IMR-90 (cell line): ENCODE data around the gene ARPC1A. TPM values are rescaled to one million over a fixed set of nuclear protein-coding genes. Genes with fewer than 3 reads are reported as not detected.

ENCODE experiments used
- ATAC-seq: fragments of 200-7000 bp; cut with Tn5 transposase; 2 replicates; pipeline ENCODE4 v1.9.1; 2020; ENCODE audit warnings: low read depth, mild to moderate bottlenecking, moderate library complexity
- BruUV-seq: library from RNA; stranded (reverse); fragments of 400-500 nt; replicated peaks from 2 replicates; lab custom pipeline; 2021; lab: Mats Ljungman, UMichigan
- CTCF ChIA-PET: fragments of 300-600 bp; formaldehyde crosslinking; extraction: SDS; loops from one replicate; lab custom pipeline; 2021; ENCODE audit warnings: antibody characterized with exemption; lab: Yijun Ruan, JAX
- POLR2A ChIA-PET: fragments of 300-600 bp; sonication (Branson Sonifier 250); formaldehyde crosslinking; loops from one replicate; lab custom pipeline; 2022; ENCODE audit warnings: antibody characterized with exemption; ENCODE audit not compliant: unreplicated experiment; lab: Charles Lee
- DNase-seq: peaks from one replicate; pipeline ENCODE4 v3.0.0; 2013
- H2AFZ ChIP-seq: replicated peaks from 2 replicates; pipeline ENCODE3; 2013; ENCODE audit warnings: low read length, mild to moderate bottlenecking; ENCODE audit not compliant: poor library complexity
- H2AK5ac ChIP-seq: 2 replicates; pipeline ENCODE4 v1.6.1; 2013; ENCODE audit warnings: low read depth, low read length, inconsistent platforms
- H2AK9ac ChIP-seq: replicated peaks from 2 replicates; pipeline ENCODE3; 2013; ENCODE audit warnings: mild to moderate bottlenecking, low read depth, low read length, moderate library complexity; ENCODE audit not compliant: poor library complexity
- H2BK120ac ChIP-seq: 2 replicates; pipeline ENCODE4 v1.6.1; 2013; ENCODE audit warnings: low read depth, low read length, inconsistent platforms
- H2BK15ac ChIP-seq: 3 replicates; pipeline ENCODE4 v1.6.1; 2013; ENCODE audit warnings: low read depth, low read length, inconsistent platforms
- H2BK20ac ChIP-seq: 2 replicates; pipeline ENCODE4 v1.6.1; 2013; ENCODE audit warnings: low read depth, mild to moderate bottlenecking, inconsistent platforms, low read length, moderate library complexity
- H2BK5ac ChIP-seq: 2 replicates; pipeline ENCODE4 v1.6.1; 2013; ENCODE audit warnings: mild to moderate bottlenecking, low read depth, low read length, inconsistent platforms; ENCODE audit not compliant: poor library complexity, severe bottlenecking
- H3K14ac ChIP-seq: replicated peaks from 2 replicates; pipeline ENCODE4 v1.6.1; 2013; ENCODE audit warnings: low read depth, low read length, inconsistent platforms
- H3K18ac ChIP-seq: 2 replicates; pipeline ENCODE4 v1.6.1; 2013; ENCODE audit warnings: low read depth, low read length, control low read depth
- H3K23ac ChIP-seq: 2 replicates; pipeline ENCODE4 v1.6.1; 2013; ENCODE audit warnings: low read depth, low read length, inconsistent platforms
- H3K27ac ChIP-seq: 2 replicates; pipeline ENCODE4 v1.5.1; 2013; ENCODE audit warnings: mild to moderate bottlenecking, control low read depth, low read length; ENCODE audit not compliant: insufficient read depth
- H3K27me3 ChIP-seq: 2 replicates; pipeline ENCODE4 v1.6.1; 2013; ENCODE audit warnings: low read length; ENCODE audit not compliant: control insufficient read depth, insufficient read depth
- H3K36me3 ChIP-seq: 2 replicates; pipeline ENCODE4 v1.6.1; 2013; ENCODE audit warnings: low read length, mixed read lengths; ENCODE audit not compliant: control insufficient read depth, insufficient read depth
- H3K4ac ChIP-seq: 2 replicates; pipeline ENCODE4 v1.6.1; 2013; ENCODE audit warnings: low read depth, low read length, inconsistent platforms
- H3K4me1 ChIP-seq: 2 replicates; pipeline ENCODE4 v1.6.1; 2013; ENCODE audit warnings: low read length, mixed read lengths; ENCODE audit not compliant: control insufficient read depth, insufficient read depth
- H3K4me2 ChIP-seq: 2 replicates; pipeline ENCODE4 v1.6.1; 2013; ENCODE audit warnings: low read depth, mild to moderate bottlenecking, control low read depth, low read length, moderate library complexity
- H3K4me3 ChIP-seq: 2 replicates; pipeline ENCODE4 v1.5.1; 2013; ENCODE audit warnings: low read depth, mild to moderate bottlenecking, control low read depth, low read length, moderate library complexity; ENCODE audit not compliant: insufficient read depth
- H3K56ac ChIP-seq: 2 replicates; pipeline ENCODE4 v1.6.1; 2013; ENCODE audit warnings: low read length, inconsistent platforms; ENCODE audit not compliant: insufficient read depth; ENCODE audit errors: extremely low read depth
- H3K79me1 ChIP-seq, 2 experiments: 2 replicates each; pipeline ENCODE4 v1.6.1; 2013; ENCODE audit warnings: low read length in 2 of 2, inconsistent platforms in 1 of 2, low read depth in 1 of 2
- H3K9ac ChIP-seq: 2 replicates; pipeline ENCODE4 v1.6.1; 2013; ENCODE audit warnings: low read depth, low read length, control low read depth
- H3K9me1 ChIP-seq: 2 replicates; pipeline ENCODE4 v1.6.1; 2013; ENCODE audit warnings: low read length, inconsistent platforms; ENCODE audit not compliant: insufficient read depth
- H3K9me3 ChIP-seq: 2 replicates; pipeline ENCODE4 v1.6.1; 2013; ENCODE audit warnings: low read length; ENCODE audit not compliant: control insufficient read depth, insufficient read depth
- H4K20me1 ChIP-seq: 2 replicates; pipeline ENCODE4 v1.6.1; 2013; ENCODE audit warnings: low read length, inconsistent platforms; ENCODE audit not compliant: insufficient read depth
- H4K5ac ChIP-seq: 2 replicates; pipeline ENCODE4 v1.6.1; 2013; ENCODE audit warnings: mild to moderate bottlenecking, low read depth, low read length, control low read depth
- H4K8ac ChIP-seq, 2 experiments: 2 replicates each; pipeline ENCODE4 v1.6.1; 2013; ENCODE audit warnings: low read depth in 2 of 2, low read length in 2 of 2, control low read depth in 1 of 2, inconsistent platforms in 1 of 2
- H4K91ac ChIP-seq: 2 replicates; pipeline ENCODE4 v1.6.1; 2013; ENCODE audit warnings: low read depth, low read length, inconsistent platforms; ENCODE audit not compliant: insufficient read depth
- POLR2A ChIP-seq: IDR thresholded peaks from 2 replicates; pipeline ENCODE4 v1.6.1; 2012; ENCODE audit warnings: mild to moderate bottlenecking, low read depth, low read length
- RAD21 ChIP-seq: IDR thresholded peaks from 2 replicates; pipeline ENCODE4 v1.6.1; 2012; ENCODE audit warnings: low read length, improper control_type of control experiment
- WGBS, 2 experiments: methylation state at CpG; one replicate each; pipeline versions ENCODE4 v1.1.5 to v1.1.7; 2013; ENCODE audit warnings: missing lambda C conversion rate in 2 of 2; ENCODE audit not compliant: insufficient read length in 1 of 2; ENCODE audit errors: extremely low coverage in 2 of 2; 5-methylcytosine and 5-hydroxymethylcytosine counted together
- dilution Hi-C: fragments of 300-500 bp; cut with HindIII; formaldehyde crosslinking; loops from one replicate; pipeline ENCODE4 v1.14.3; 2018; ENCODE audit warnings: low sequenced_read_pairs; ENCODE audit not compliant: unreplicated experiment
- in situ Hi-C: fragments of 300-500 bp; cut with MboI; formaldehyde crosslinking; loops from 3 replicates; pipeline ENCODE4 v1.14.3; 2019; ENCODE audit warnings: low sequenced_read_pairs, inconsistent platforms, mixed read lengths
- intact Hi-C: fragments of 100-400 bp; cut with micrococcal nuclease; formaldehyde crosslinking; loops from 2 replicates; pipeline ENCODE4 v1.10.0; 2022
- polyA plus RNA-seq, 3 experiments: library from polyadenylated mRNA; depleted of rRNA; stranded (reverse); fragments of >200 nt; gene quantifications; 2 replicates each; pipeline ENCODE4 v1.2.3, GENCODE V29; 2012; ENCODE audit warnings: low replicate concordance in 1 of 3
- total RNA-seq: library from RNA; depleted of rRNA; stranded (reverse); fragments of >200 nt; gene quantifications from 2 replicates; pipeline ENCODE4 v1.2.3, GENCODE V29; 2012

The ARPC1A gene
- total and polyA plus RNA-seq, 2 of the 4 experiments (the other 2 are of a cell fraction) = 253 to 327 TPM

DNA sequence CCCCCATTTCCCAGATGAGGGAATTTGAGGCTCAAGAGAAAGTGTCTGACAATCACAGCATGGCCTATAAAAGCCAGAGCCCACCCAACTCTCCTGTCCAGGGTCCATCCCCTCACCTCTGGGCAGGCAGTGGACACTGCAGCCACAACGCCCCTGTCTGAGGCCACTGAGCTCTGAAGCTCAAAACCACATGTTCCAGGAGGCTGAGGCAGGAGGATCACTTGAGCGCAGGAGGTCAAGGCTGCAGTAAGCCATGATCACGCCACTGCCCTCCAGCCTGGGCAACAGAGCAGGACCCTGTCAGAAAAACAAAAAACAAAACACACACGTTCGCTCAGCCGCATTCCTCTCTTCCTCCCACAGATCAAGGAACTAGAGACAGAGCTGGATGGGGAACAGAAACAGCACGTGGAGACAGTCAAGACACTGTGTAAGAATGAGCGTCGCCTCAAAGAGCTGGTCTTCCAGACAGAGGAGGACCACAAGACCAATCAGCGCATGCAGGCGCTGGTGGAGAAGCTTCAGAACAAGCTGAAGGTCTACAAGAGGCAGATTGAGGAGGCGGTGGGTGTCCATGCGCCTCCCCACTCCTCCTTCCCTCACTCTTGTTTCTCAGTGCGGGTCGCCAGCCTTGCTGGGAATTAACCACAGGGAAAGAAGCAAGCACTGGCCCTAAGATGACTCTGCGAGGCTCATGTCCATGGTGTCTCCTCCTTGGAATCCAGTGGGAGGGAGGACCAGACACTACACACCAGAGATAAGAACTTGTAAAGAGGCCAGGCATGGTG is 20.0 kb upstream of the ARPC1A start:
- no peaks in the 10 kb centered on the region for H3K79me1 ChIP-seq
- no peak overlapping the region for H3K23ac ChIP-seq
- intact Hi-C loops (no loop called here), in situ Hi-C loops (loop anchor here (5.0 kb wide), 1 partner anchor 263 kb away; no protein-coding TSS in a partner anchor), dilution Hi-C loops (no loop called here)
- ATAC-seq = no peak
- H4K5ac ChIP-seq = no peak overlapping the region
- H3K27ac ChIP-seq = no peak overlapping the region
- H2BK20ac ChIP-seq = no peak overlapping the region
- TF ChIP-seq POLR2A = no peak
- TF ChIP-seq RAD21 = no peak
- H4K20me1 ChIP-seq = no peaks in the 10 kb centered on the region
- peaks cover 2% of the 10 kb centered on the region; the same call in 1 of the 2 replicates for H3K9me1 ChIP-seq
- H3K4me1 ChIP-seq = no peaks in the 10 kb centered on the region
- no TSS peak for BruUV-seq
- ChIA-PET CTCF (interaction anchor here (0.6 kb wide), 1 partner anchor 230 kb away, joined by 4 read pairs; no protein-coding TSS in a partner anchor), POLR2A (no interaction called here)
- no peak overlapping the region for H3K4me2 ChIP-seq
- H3K27me3 ChIP-seq = no peaks in the 10 kb centered on the region
- H2AFZ ChIP-seq = peak overlapping the region; percentile 63
- 81% methylated on average over 5 of the region's 16 CpGs; no CpG with 5 or more reads in 1 of the 2 experiments for WGBS, 2 experiments
- peaks cover 7% of the 10 kb centered on the region for H3K9me3 ChIP-seq
- H3K56ac ChIP-seq = no peak overlapping the region
- H2AK5ac ChIP-seq = no peak overlapping the region
- no peak overlapping the region for H4K91ac ChIP-seq
- H4K8ac ChIP-seq = no peak overlapping the region
- H2BK15ac ChIP-seq = no peak overlapping the region
- no peak for DNase-seq
- H2AK9ac ChIP-seq = no peak overlapping the region
- H3K18ac ChIP-seq = no peak overlapping the region
- H2BK5ac ChIP-seq = no peak overlapping the region
- H3K9ac ChIP-seq = no peak overlapping the region
- H3K4ac ChIP-seq = no peak overlapping the region
- H3K4me3 ChIP-seq = no peak overlapping the region
- no peaks in the 10 kb centered on the region for H3K36me3 ChIP-seq
- no peak overlapping the region for H3K14ac ChIP-seq
- no peak overlapping the region for H2BK120ac ChIP-seq
